B cell (primary cell): ENCODE results near the gene ITGB2. TPM values are rescaled to one million over a fixed set of nuclear protein-coding genes. Genes with fewer than 3 reads are reported as not detected.

Source experiments
- ATAC-seq: fragments of 200-7000 bp; cut with Tn5 transposase; one replicate; pipeline ENCODE4 v1.10.0; 2021; ENCODE audit warnings: low read depth, mild to moderate bottlenecking, moderate number of reproducible peaks, moderate library complexity
- CTCF ChIA-PET: fragments of 350-600 bp; sonication (Branson Sonifier 250); formaldehyde crosslinking; loops from one replicate; lab custom pipeline; 2021; ENCODE audit warnings: antibody characterized with exemption, inconsistent platforms; lab: Charles Lee
- POLR2A ChIA-PET: fragments of 350-600 bp; sonication (Branson Sonifier 250); formaldehyde crosslinking; loops from one replicate; lab custom pipeline; 2021; ENCODE audit warnings: antibody characterized with exemption; lab: Charles Lee
- DNase-seq: peaks from one replicate; pipeline ENCODE4 v3.0.0; 2013
- H2AFZ ChIP-seq: 2 replicates; pipeline ENCODE4 v1.6.1; 2012; ENCODE audit warnings: mild to moderate bottlenecking, low read depth, low read length; ENCODE audit not compliant: insufficient read depth, poor library complexity, severe bottlenecking
- H3K27ac ChIP-seq, 2 donors: 1 replicate in 1 of 2; 2 replicates in 1 of 2; pipeline ENCODE4 v1.5.1; 2012 to 2013; ENCODE audit warnings: low read length in 2 of 2, mild to moderate bottlenecking in 2 of 2, moderate library complexity in 1 of 2
- H3K27me3 ChIP-seq, 4 experiments: fragments of 200-600 bp in 1 of 4; sonication (generic) in 1 of 4; replicated peaks in 1 of 4; 1 replicate in 2 of 4; 2 replicates in 2 of 4; pipeline versions ENCODE4 v1.6.1 to v1.7.0; 2013 to 2016; ENCODE audit warnings: low read length in 3 of 4, mild to moderate bottlenecking in 2 of 4, mixed read lengths in 1 of 4, moderate library complexity in 1 of 4; ENCODE audit not compliant: insufficient read depth in 4 of 4, control insufficient read depth in 3 of 4; ENCODE audit errors: control extremely low read depth in 1 of 4
- H3K36me3 ChIP-seq, 2 experiments: replicated peaks in 1 of 2; 1 replicate in 1 of 2; 2 replicates in 1 of 2; pipeline versions ENCODE4 v1.6.1 to v1.7.1; 2013; ENCODE audit warnings: low read length in 1 of 2; ENCODE audit not compliant: insufficient read depth in 2 of 2, control insufficient read depth in 1 of 2; ENCODE audit errors: control extremely low read depth in 1 of 2, extremely low read depth in 1 of 2
- H3K4me1 ChIP-seq, 2 donors: fragments of 200-600 bp in 1 of 2; sonication (generic) in 1 of 2; 1 replicate in 1 of 2; 2 replicates in 1 of 2; pipeline versions ENCODE4 v1.5.1 to v1.6.1; 2013 to 2017; ENCODE audit warnings: low read length in 2 of 2; ENCODE audit not compliant: control insufficient read depth in 2 of 2, insufficient read depth in 2 of 2
- H3K4me2 ChIP-seq: replicated peaks from 2 replicates; pipeline ENCODE3; 2012; ENCODE audit warnings: mild to moderate bottlenecking, low read depth, low read length; ENCODE audit not compliant: poor library complexity, severe bottlenecking
- H3K4me3 ChIP-seq, 5 experiments: fragments of 200-600 bp in 1 of 5; sonication (generic) in 1 of 5; 1 replicate in 3 of 5; 2 replicates in 2 of 5; pipeline versions ENCODE4 v1.5.1 to v1.7.0; 2011 to 2016; ENCODE audit warnings: low read length in 4 of 5, mild to moderate bottlenecking in 4 of 5, low read depth in 2 of 5, control low read depth in 1 of 5, moderate library complexity in 1 of 5; ENCODE audit not compliant: insufficient read depth in 1 of 5; ENCODE audit errors: control extremely low read depth in 1 of 5, extremely low read depth in 1 of 5
- H3K79me2 ChIP-seq: fragments of 200-600 bp; sonication (generic); one replicate; pipeline ENCODE4 v1.6.0; 2016; ENCODE audit warnings: low read length; ENCODE audit not compliant: control insufficient read depth, insufficient read depth
- H3K9ac ChIP-seq: fragments of 200-600 bp; sonication (generic); 2 replicates; pipeline ENCODE4 v1.6.1; 2017; ENCODE audit warnings: mild to moderate bottlenecking, low read length, moderate library complexity
- H3K9me3 ChIP-seq, 3 donors: one replicate each; pipeline versions ENCODE4 v1.6.1 to v1.7.1; 2013; ENCODE audit warnings: low read length in 2 of 3; ENCODE audit not compliant: control insufficient read depth in 2 of 3, insufficient read depth in 1 of 3; ENCODE audit errors: control extremely low read depth in 1 of 3
- H4K20me1 ChIP-seq: 2 replicates; pipeline ENCODE4 v1.6.0; 2012; ENCODE audit warnings: mild to moderate bottlenecking, low read length; ENCODE audit not compliant: insufficient read depth, control insufficient read depth, poor library complexity, severe bottlenecking
- H3K27ac Mint-ChIP-seq: one replicate; pipeline ENCODE4 v1.8.0; 2021; ENCODE audit warnings: mixed read lengths
- H3K27me3 Mint-ChIP-seq: one replicate; pipeline ENCODE4 v1.8.0; 2021; ENCODE audit warnings: mixed read lengths
- H3K4me1 Mint-ChIP-seq: one replicate; pipeline ENCODE4 v1.8.0; 2021; ENCODE audit warnings: mixed read lengths
- H3K4me3 Mint-ChIP-seq: one replicate; pipeline ENCODE4 v1.8.0; 2021; ENCODE audit warnings: mixed read lengths
- H3K9me3 Mint-ChIP-seq: one replicate; pipeline ENCODE4 v1.8.0; 2022; ENCODE audit warnings: mixed read lengths; ENCODE audit not compliant: insufficient read depth
- EZH2 ChIP-seq: IDR thresholded peaks from 2 replicates; pipeline ENCODE4 v1.6.1; 2012; ENCODE audit warnings: borderline replicate concordance, low read depth, mild to moderate bottlenecking, moderate library complexity, low read length; ENCODE audit not compliant: insufficient read depth, poor library complexity, severe bottlenecking
- WGBS: methylation state at CpG from one replicate; pipeline ENCODE4 v1.1.5; 2013; ENCODE audit warnings: missing lambda C conversion rate; ENCODE audit not compliant: insufficient coverage; 5-methylcytosine and 5-hydroxymethylcytosine counted together
- intact Hi-C: fragments of 100-400 bp; cut with micrococcal nuclease; formaldehyde crosslinking; loops from one replicate; pipeline ENCODE4 v1.10.0; 2022
- polyA plus RNA-seq: library from polyadenylated mRNA; depleted of rRNA; stranded (reverse); fragments of >200 nt; gene quantifications from 2 replicates; pipeline ENCODE4 v1.2.3, GENCODE V29; 2012
- total RNA-seq, 2 donors: library from RNA; stranded (reverse); fragments of 120-200 nt in 1 of 2; gene quantifications; 1 replicate in 1 of 2; 2 replicates in 1 of 2; pipeline versions ENCODE4 v1.2.3 to v1.2.4, GENCODE V29; 2013 to 2022
- TF ChIP-seq, protein P1 (sequence below): fragments of 200-600 bp; IDR thresholded peaks from one replicate; pipeline ENCODE4 v1.8.0; 2022; ENCODE audit warnings: antibody characterized with exemption, mild to moderate bottlenecking

The ITGB2 gene
- total and polyA plus RNA-seq, 2 donors (not counting 1 experiment from before 2014, with no cell fraction given): 102 to 368 TPM

GRCh38 chr21:44927587-44928461 lies 7.1 kb upstream of the ITGB2 start:
- Histone ChIP-seq H3K9ac (peak overlapping the region; percentile 71), H3K79me2 (peaks cover 34% of the 10 kb centered on the region), H3K27me3 (no peaks in the 10 kb centered on the region), H3K27ac (peak overlapping the region; percentile 69 to 72), H2AFZ (peak overlapping the region; percentile 48), H3K4me2 (peak overlapping the region; percentile 98), H3K36me3 (no peaks in the 10 kb centered on the region), H4K20me1 (peaks cover 1% of the 10 kb centered on the region), H3K9me3 (peaks cover 0 to 9% (median 0%) of the 10 kb centered on the region in 3 donors), H3K4me1 (peaks cover 77 to 92% of the 10 kb centered on the region in 2 donors), H3K4me3 (peak overlapping the region; percentile 52 to 72 (median 59))
- DNase-seq (peak; percentile 79), ATAC-seq (peak; percentile 53)
- ChIA-PET CTCF (interaction anchor here (1.1 to 10.6 kb wide), 11 partner anchors 9 to 418 kb away, joined by 3 to 204 read pairs (median 6); partner anchors contain the start of genes PTTG1IP and UBE2G2), POLR2A (interaction anchor here (0.6 to 2.7 kb wide), 12 partner anchors 8 to 360 kb away, joined by 3 to 25 read pairs (median 6); partner anchors contain the start of genes POFUT2, PTTG1IP and UBE2G2)
- Mint-ChIP-seq H3K9me3 (peaks cover 2% of the 10 kb centered on the region), H3K4me3 (peak overlapping the region; percentile 82), H3K27me3 (no peaks in the 10 kb centered on the region), H3K27ac (peak overlapping the region; percentile 95), H3K4me1 (peaks cover 83% of the 10 kb centered on the region)
- TF ChIP-seq, protein P1, sequence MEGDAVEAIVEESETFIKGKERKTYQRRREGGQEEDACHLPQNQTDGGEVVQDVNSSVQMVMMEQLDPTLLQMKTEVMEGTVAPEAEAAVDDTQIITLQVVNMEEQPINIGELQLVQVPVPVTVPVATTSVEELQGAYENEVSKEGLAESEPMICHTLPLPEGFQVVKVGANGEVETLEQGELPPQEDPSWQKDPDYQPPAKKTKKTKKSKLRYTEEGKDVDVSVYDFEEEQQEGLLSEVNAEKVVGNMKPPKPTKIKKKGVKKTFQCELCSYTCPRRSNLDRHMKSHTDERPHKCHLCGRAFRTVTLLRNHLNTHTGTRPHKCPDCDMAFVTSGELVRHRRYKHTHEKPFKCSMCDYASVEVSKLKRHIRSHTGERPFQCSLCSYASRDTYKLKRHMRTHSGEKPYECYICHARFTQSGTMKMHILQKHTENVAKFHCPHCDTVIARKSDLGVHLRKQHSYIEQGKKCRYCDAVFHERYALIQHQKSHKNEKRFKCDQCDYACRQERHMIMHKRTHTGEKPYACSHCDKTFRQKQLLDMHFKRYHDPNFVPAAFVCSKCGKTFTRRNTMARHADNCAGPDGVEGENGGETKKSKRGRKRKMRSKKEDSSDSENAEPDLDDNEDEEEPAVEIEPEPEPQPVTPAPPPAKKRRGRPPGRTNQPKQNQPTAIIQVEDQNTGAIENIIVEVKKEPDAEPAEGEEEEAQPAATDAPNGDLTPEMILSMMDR: no peak
- no peak for TF ChIP-seq EZH2
- intact Hi-C loops: loop anchor here (2.0 kb wide), 1 partner anchor 53 kb away; no protein-coding TSS in a partner anchor
- 14% methylated on average over 4 of the region's 19 CpGs for WGBS
